ENCODE data around the gene APOO.

GRCh38 chrX:23787745-23788118 lies 120.0 kb downstream of the APOO start:
- TF ChIP-seq CTCF (IDR thresholded peaks at IDR 0.05; ENCODE audit: insufficient read depth, low read length, poor library complexity, severe bottlenecking): no peak
- no peak for TF ChIP-seq EZH2phosphoT487 (conservative IDR thresholded peaks at IDR 0.05; ENCODE audit: low read length)

Measured in SU-DHL-6 (cell line).